ENCODE measurements around the gene RAB22A.

- TF ChIP-seq POU2F2 (IDR thresholded peaks at IDR 0.05; ENCODE audit: low read depth, low read length) = no peak
- TF ChIP-seq POLR2A (IDR thresholded peaks at IDR 0.05; ENCODE audit: low read depth, low read length) = no peak
Observed at GRCh38 chr20:58403272-58403671, 93.8 kb downstream of the RAB22A start.

All from GM12891 (cell line).